ENCODE data around the gene APP. TPM values are rescaled to one million over a fixed set of nuclear protein-coding genes. Genes with fewer than 3 reads are reported as not detected.

Gene APP
- total RNA-seq, 2 experiments from 2014 or later = 18.8 to 19.4 TPM

DNA sequence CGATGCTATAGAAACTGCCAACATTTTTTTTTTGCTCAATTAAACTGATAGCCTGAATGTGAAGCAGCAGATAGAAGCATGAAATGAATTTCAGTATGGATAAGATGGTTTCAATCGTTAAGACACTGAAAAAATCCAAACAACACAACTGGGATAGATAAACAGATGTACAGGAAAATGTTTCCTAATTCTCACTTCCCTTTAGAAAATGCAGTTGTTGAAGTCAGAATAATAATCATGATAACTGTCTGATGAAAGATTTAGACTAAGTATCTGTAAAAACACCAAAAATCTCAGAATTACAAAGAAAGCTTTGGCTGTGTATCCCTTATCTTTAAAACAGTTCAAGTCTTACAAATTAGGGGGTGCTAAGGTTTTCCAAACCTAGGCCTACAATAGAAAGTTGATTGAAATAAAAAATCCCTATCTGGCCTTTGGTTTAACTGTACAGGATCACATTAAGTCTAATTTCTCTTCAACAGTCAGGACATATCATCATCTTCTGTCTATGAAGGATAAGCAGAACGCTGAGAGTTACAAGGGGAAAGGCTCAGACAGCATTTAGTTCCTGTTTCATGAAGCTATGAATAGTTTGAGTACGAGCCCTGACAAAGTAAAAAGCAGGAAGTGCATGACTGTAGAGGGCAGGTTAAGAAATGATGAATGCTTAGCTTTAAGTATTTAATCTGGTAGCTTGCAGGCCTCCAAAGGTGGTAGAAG lies 203.2 kb downstream of the APP start:
- peaks cover 23% of the 10 kb centered on the region for H3K36me3 Mint-ChIP-seq
- peaks cover 4% of the 10 kb centered on the region for H3K9me3 Mint-ChIP-seq
- POLR2A ChIA-PET = interaction anchor here (0.7 kb wide), 1 partner anchor 27 kb away, joined by 4 read pairs; no protein-coding TSS in a partner anchor
- H3K27ac Mint-ChIP-seq = peak overlapping the region; percentile 66
- peak; percentile 91 for ATAC-seq (ENCODE audit: low read depth)
- H3K4me1 Mint-ChIP-seq = peaks cover 8% of the 10 kb centered on the region
- peak overlapping the region; percentile 17 for H3K4me3 Mint-ChIP-seq
- DNase-seq = no peak
- no peaks in the 10 kb centered on the region for H3K27me3 Mint-ChIP-seq

DNA sequence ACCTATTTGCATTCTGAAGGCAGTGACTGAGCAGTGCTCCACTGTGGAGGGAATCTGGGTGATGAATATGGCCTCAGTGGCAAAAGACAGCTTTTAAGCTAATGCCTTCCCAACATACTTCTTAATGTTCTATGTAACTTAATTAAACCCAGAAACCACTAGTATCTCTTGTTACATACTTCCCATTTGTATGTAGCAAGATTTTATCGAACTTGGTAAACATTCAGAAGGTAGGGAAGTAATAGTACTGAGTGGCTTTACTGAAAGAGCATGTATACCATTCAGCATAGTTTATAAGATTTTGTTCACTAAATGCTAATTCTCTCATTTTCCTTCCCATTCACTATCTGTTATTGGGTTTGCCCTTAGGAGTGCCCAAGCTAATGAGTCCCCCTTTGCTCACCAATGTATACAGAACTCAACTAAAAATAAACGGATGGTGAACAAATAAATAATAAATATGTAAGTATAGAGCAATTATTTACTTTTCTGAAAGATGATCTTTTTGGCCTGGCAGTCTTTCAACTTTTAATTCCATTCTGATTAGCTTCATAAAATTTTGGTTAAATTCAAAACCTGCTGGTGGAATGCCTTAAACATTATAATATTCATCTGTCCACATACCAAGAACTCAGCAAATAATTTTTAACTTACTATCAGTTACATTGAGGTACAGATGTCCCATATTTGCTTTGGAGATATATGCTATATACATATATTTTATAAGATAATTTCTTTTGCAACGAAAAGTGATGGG lies 204.4 kb downstream of the APP start:
- no peak for DNase-seq
- Mint-ChIP-seq H3K9me3 (no peaks in the 10 kb centered on the region), H3K4me3 (no peak overlapping the region), H3K36me3 (peaks cover 13% of the 10 kb centered on the region), H3K4me1 (peaks cover 8% of the 10 kb centered on the region), H3K27ac (no peak overlapping the region), H3K27me3 (no peaks in the 10 kb centered on the region)
- POLR2A ChIA-PET = no interaction called here
- ATAC-seq (ENCODE audit: low read depth) = no peak

DNA sequence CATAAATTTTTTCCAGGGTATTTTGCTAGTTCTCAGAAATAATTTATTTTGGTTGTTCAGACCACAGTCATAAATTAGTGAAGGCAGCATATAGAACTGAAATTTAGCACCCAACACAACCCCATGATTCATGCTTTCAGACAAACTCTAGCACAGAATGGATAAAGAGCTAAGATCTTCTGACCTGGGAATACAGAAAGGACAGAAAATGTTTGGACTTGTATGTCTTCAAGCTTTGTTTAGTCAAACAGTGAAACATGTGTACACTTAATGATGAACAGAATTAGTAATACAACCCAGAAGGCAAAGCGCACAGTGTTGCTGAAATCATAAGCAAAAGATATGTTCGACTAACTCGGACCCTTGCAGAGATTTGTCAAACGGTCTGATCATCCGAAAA lies 205.6 kb downstream of the APP start:
- DNase-seq (no peak), ATAC-seq (ENCODE audit: low read depth) (no peak)
- H3K36me3 Mint-ChIP-seq = peaks cover 5% of the 10 kb centered on the region
- no peak overlapping the region for H3K27ac Mint-ChIP-seq
- H3K4me1 Mint-ChIP-seq = peaks cover 9% of the 10 kb centered on the region
- H3K27me3 Mint-ChIP-seq = no peaks in the 10 kb centered on the region
- no peaks in the 10 kb centered on the region for H3K9me3 Mint-ChIP-seq
- H3K4me3 Mint-ChIP-seq = no peak overlapping the region
- POLR2A ChIA-PET = no interaction called here

DNA sequence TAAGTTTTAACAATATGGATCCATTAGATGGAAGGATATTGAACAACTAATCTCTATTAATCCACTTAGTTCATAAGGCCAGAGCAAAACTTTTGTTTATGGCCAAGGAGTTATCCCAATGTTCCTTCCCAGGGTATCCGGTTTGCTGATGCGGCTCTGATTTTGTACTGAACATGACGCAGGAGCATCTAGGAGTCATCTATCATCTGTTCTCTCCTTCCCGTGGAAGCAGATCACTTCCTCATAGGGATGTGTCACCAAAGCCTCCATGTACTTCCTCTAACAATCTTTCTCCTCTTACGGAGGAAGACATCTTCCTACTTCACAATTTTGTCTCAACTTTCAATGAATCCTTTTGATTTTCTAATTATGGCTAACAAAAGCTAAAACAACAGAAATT lies 206.6 kb downstream of the APP start:
- Mint-ChIP-seq H3K27me3 (no peaks in the 10 kb centered on the region), H3K36me3 (peaks cover 4% of the 10 kb centered on the region), H3K9me3 (no peaks in the 10 kb centered on the region), H3K27ac (no peak overlapping the region), H3K4me3 (no peak overlapping the region), H3K4me1 (peaks cover 9% of the 10 kb centered on the region)
- ATAC-seq (ENCODE audit: low read depth) = no peak
- DNase-seq = no peak
- POLR2A ChIA-PET = no interaction called here

DNA sequence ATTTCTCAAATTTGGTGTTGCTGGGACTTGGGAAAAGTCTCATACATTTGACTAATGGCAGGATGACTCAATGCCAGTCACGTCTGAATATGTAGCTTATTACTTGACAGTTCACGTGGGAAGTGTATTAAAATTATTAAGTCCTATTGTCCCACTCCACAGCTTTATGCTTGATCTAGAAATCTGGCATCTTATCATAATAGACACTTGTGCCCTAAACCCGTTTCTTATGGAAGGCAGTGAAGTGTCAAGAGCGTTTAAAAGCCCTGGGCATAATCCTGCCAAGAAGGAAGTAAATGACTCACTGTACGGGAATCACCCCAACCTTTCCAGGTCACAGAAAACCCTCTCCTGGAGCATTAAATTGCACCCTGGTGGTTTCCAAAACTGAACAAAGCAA lies 207.4 kb downstream of the APP start:
- H3K9me3 Mint-ChIP-seq = no peaks in the 10 kb centered on the region
- no peaks in the 10 kb centered on the region for H3K36me3 Mint-ChIP-seq
- no peaks in the 10 kb centered on the region for H3K27me3 Mint-ChIP-seq
- no peak overlapping the region for H3K27ac Mint-ChIP-seq
- POLR2A ChIA-PET = no interaction called here
- no peak overlapping the region for H3K4me3 Mint-ChIP-seq
- peaks cover 9% of the 10 kb centered on the region for H3K4me1 Mint-ChIP-seq
- ATAC-seq (ENCODE audit: low read depth) = no peak
- no peak for DNase-seq

DNA sequence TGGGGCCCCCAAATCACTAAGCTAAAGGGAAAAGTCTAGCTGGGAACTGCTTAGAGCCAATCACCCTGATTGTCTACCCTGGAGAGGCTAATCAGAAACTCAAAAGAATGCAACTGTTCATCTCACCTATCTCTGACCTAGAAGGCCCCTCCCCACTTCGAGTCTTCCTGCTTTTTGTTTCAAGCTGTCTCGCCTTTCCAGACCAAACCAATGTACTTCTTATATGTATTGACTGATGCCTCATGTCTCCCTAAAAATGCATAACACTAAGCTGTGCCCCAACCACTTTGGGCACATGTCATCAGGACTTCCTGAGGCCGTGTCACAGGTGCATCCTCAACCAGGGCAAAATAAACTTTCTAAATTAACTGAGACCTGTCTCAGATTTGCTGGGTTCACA lies 209.5 kb downstream of the APP start:
- no peak for ATAC-seq (ENCODE audit: low read depth)
- DNase-seq = no peak
- Mint-ChIP-seq H3K4me3 (no peak overlapping the region), H3K9me3 (no peaks in the 10 kb centered on the region), H3K27me3 (no peaks in the 10 kb centered on the region), H3K27ac (no peak overlapping the region), H3K4me1 (peaks cover 2% of the 10 kb centered on the region), H3K36me3 (no peaks in the 10 kb centered on the region)
- POLR2A ChIA-PET = no interaction called here

DNA sequence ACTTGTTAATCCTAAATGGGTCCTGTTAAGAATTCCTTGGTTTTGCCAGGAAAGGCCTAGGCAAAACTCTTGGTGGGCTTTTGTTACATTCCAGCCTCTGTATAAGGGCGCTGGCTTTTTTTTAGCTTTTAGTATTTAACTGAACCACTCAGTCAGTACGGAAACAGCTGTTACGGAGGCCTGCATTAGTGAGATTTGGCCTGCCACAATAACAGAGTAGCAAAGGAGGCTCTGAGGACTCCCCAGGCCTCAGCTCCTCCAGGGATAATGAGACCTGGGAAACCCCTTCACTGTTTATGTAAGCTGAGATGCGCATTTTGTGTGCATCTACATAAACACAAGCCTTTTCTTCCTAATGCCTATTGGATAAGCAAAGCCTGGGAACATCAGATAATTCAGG lies 210.2 kb downstream of the APP start:
- POLR2A ChIA-PET = no interaction called here

DNA sequence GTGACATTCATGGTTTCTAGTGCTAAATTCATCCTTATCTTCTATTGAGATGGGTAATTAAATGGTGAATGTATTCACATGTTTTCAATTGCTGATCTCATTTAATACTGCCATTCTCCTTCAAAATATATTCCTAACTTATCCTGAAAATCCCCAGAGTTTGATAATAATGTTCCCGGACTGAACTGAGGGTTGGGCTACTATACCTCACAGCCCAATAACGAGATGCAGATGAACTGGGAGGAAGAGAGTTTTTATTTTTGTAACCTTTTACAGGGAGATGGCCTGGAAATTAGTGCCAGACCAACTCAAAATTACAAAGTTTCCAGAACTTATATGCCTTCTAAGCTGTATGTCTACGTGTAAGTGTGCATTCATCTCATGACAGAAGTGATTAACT lies 210.8 kb downstream of the APP start:
- H3K9me3 Mint-ChIP-seq = no peaks in the 10 kb centered on the region
- no peaks in the 10 kb centered on the region for H3K36me3 Mint-ChIP-seq
- H3K4me3 Mint-ChIP-seq = no peak overlapping the region
- no peaks in the 10 kb centered on the region for H3K27me3 Mint-ChIP-seq
- H3K27ac Mint-ChIP-seq = no peak overlapping the region
- ATAC-seq (ENCODE audit: low read depth) (no peak), DNase-seq (no peak)
- POLR2A ChIA-PET = no interaction called here
- H3K4me1 Mint-ChIP-seq = peaks cover 2% of the 10 kb centered on the region

More for the DNA sequence above, 210.2 kb downstream of the APP start:
- H3K4me3 Mint-ChIP-seq = no peak overlapping the region
- H3K36me3 Mint-ChIP-seq = no peaks in the 10 kb centered on the region
- H3K9me3 Mint-ChIP-seq = no peaks in the 10 kb centered on the region
- ATAC-seq (ENCODE audit: low read depth) (no peak), DNase-seq (no peak)
- no peaks in the 10 kb centered on the region for H3K27me3 Mint-ChIP-seq
- peaks cover 2% of the 10 kb centered on the region for H3K4me1 Mint-ChIP-seq
- no peak overlapping the region for H3K27ac Mint-ChIP-seq

DNA sequence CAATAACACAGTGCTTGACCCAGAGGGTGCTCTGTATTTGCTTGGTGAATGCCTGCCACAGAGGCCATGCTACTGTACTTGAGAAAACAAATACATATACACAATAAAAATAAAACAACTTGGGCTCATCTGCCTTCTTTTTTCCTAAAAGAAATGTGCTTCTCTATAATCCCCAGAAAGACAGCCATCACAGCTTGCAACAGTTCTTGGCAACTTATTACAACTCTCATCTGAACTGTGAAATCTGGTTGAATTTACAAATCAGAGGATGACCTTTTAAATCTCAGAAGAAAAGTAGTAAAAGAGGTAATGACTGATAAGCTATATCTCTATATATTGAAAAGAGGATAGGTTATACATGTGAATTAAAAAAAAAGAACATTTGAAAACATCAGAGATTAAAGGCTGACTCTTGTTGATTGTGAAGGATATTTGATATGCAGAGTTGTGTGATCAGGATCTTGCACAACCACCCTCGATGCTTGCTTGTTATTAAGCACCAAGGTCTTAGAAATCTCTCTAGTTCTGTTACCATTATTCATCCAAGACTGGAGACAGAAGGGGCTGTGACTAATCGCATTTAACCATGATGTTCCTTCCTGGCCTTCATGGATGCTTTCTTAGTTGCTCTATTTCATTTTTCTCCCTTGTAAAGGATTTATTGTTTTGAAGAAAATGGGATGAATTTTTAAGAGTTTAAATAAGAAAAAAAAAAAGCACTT lies 213.4 kb downstream of the APP start:
- POLR2A ChIA-PET = no interaction called here
- Mint-ChIP-seq H3K4me1 (peaks cover 2% of the 10 kb centered on the region), H3K4me3 (no peak overlapping the region), H3K36me3 (peaks cover 4% of the 10 kb centered on the region), H3K9me3 (no peaks in the 10 kb centered on the region), H3K27ac (no peak overlapping the region), H3K27me3 (no peaks in the 10 kb centered on the region)
- ATAC-seq (ENCODE audit: low read depth) = no peak
- DNase-seq = no peak

DNA sequence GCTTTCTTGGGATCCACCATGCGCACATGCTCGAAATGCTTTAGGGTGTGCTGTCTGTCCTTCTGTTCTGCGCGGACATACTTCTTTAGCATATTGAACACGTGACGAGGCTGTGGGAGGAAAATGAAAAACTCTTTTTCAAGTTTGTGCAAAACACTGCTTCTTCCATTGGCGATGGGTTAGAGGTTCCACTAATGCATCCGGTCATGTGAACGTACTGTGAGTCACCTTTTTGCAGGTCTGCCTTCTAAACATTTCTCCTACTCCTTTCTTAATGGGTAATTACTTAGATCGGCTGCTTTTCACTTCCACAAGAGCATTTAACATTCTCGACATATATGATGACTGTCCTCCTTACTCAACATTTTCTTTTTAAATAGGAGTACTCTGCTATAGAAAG lies 214.9 kb downstream of the APP start:
- peaks cover 4% of the 10 kb centered on the region for H3K36me3 Mint-ChIP-seq
- H3K4me1 Mint-ChIP-seq = no peaks in the 10 kb centered on the region
- H3K9me3 Mint-ChIP-seq = no peaks in the 10 kb centered on the region
- no peak for DNase-seq
- H3K4me3 Mint-ChIP-seq = no peak overlapping the region
- POLR2A ChIA-PET = no interaction called here
- no peak for ATAC-seq (ENCODE audit: low read depth)
- no peaks in the 10 kb centered on the region for H3K27me3 Mint-ChIP-seq
- H3K27ac Mint-ChIP-seq = no peak overlapping the region

DNA sequence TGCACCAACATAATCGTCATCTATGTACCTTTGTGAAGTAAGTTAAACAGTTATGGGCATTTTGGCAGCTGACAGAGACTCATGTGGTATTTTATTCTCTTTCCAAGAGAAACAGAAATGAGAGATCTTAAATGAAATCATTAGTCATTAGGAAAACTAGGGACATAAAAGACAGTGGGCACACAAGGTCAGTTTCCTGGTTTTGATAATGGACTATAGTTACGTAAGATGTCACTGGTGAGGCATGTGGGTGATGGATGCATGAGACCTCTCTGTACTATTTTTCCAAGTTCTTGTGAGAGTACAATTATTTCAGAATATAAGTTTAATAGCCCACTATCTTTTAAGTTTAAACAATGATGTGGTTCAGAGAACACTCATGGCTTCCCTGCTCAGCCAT lies 216.9 kb downstream of the APP start:
- Mint-ChIP-seq H3K27ac (no peak overlapping the region), H3K27me3 (no peaks in the 10 kb centered on the region), H3K4me3 (no peak overlapping the region), H3K9me3 (no peaks in the 10 kb centered on the region), H3K4me1 (no peaks in the 10 kb centered on the region), H3K36me3 (peaks cover 6% of the 10 kb centered on the region)
- DNase-seq (no peak), ATAC-seq (ENCODE audit: low read depth) (no peak)
- POLR2A ChIA-PET = no interaction called here

DNA sequence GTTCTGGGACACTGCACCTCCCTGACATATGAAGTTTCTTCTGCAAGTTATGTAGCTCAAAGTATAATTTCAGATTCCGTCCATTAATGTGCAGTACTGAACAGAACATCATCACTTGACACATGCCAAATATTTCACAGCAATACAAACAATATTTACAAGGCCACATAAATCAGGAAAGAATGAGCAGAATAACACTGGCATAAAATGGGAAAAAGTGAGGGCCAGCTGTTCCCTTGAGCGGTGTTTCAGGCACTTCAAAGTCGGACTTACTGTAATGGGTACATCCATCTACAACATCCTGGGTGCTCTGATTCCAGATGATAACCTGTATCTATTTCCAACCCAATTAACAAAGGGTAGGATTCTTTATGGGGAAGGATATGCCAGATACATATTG lies 217.4 kb downstream of the APP start:
- POLR2A ChIA-PET = no interaction called here
- DNase-seq (no peak), ATAC-seq (ENCODE audit: low read depth) (no peak)
- H3K4me3 Mint-ChIP-seq = no peak overlapping the region
- H3K27ac Mint-ChIP-seq = no peak overlapping the region
- H3K36me3 Mint-ChIP-seq = peaks cover 6% of the 10 kb centered on the region
- H3K4me1 Mint-ChIP-seq = no peaks in the 10 kb centered on the region
- H3K27me3 Mint-ChIP-seq = no peaks in the 10 kb centered on the region
- no peaks in the 10 kb centered on the region for H3K9me3 Mint-ChIP-seq

DNA sequence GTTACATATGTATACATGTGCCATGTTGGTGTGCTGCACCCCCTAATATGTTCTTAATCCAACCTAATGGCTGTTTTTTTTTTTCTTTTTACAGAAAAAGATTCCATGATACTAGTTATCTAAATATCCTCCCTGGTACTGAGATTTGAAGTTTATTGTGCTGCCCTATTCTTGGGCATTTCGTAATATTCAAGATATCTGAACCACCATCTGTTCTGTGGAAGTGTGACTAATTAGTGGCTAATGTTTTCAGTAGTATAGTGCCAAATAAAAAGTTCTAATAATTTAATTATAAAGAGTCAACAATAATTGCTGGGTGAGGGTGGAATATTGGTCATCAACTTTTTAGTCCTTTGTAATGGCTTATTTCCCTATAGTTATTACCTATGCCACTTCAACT lies 218.3 kb downstream of the APP start:
- ATAC-seq (ENCODE audit: low read depth) = no peak
- Mint-ChIP-seq H3K36me3 (peaks cover 6% of the 10 kb centered on the region), H3K9me3 (no peaks in the 10 kb centered on the region), H3K4me3 (no peak overlapping the region), H3K27me3 (no peaks in the 10 kb centered on the region), H3K27ac (no peak overlapping the region), H3K4me1 (no peaks in the 10 kb centered on the region)
- POLR2A ChIA-PET = no interaction called here
- no peak for DNase-seq

DNA sequence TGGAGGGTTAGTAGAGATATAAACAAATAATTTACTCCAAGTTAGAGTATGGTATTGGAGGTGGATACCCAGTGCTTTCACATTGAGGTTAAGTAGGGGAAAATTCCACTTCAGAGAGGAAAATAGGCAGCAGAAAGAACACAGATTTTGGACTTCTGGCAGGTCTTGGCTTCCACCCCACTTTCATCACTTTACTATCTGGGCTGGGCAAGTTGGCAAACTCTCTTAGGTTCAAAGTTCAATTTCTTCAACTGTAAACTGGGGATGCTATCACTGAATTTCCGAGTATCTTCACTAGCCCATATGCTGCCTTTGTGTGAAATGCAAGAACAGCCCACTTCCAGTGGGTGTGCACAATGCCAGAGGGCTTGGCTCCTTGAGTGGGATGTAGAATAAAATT lies 220.9 kb downstream of the APP start:
- no peak overlapping the region for H3K4me3 Mint-ChIP-seq
- H3K4me1 Mint-ChIP-seq = no peaks in the 10 kb centered on the region
- ATAC-seq (ENCODE audit: low read depth) (no peak), DNase-seq (no peak)
- POLR2A ChIA-PET = no interaction called here
- H3K27ac Mint-ChIP-seq = no peak overlapping the region
- H3K36me3 Mint-ChIP-seq = peaks cover 6% of the 10 kb centered on the region
- no peaks in the 10 kb centered on the region for H3K27me3 Mint-ChIP-seq
- no peaks in the 10 kb centered on the region for H3K9me3 Mint-ChIP-seq

All from activated naive CD8-positive, alpha-beta T cell treated with anti-CD3 and anti-CD28 coated beads, Interleukin-2, amount 10 ng/mL, durations not matched to agents 7 days and 5 days (primary cell).